GM13976 (cell line): Measurements from ENCODE around the gene FLG.
"Not testable (repeated sequence)": the region's sequence is repeated elsewhere in the genome, so short reads cannot be mapped to it uniquely, and the experiment has no call there.

ENCODE experiments used
- DNase-seq: peaks from one replicate; pipeline ENCODE4 v3.0.0; 2012; ENCODE audit warnings: low spot score
- CTCF ChIP-seq: IDR thresholded peaks from 2 replicates; pipeline ENCODE4 v1.5.1; 2012; ENCODE audit warnings: borderline replicate concordance, mild to moderate bottlenecking; ENCODE audit not compliant: insufficient read depth; ENCODE audit errors: extremely low read depth, missing control alignments, control extremely low read depth
- in situ Hi-C: fragments of 300-500 bp; cut with MboI; formaldehyde crosslinking; loops from one replicate; pipeline ENCODE4 v1.12.0; 2022; ENCODE audit warnings: low sequenced_read_pairs, mixed read lengths, inconsistent platforms; ENCODE audit not compliant: unreplicated experiment

FLG gene

GRCh38 chr1:152313970-152314369, 11.1 kb downstream of the FLG start:
- DNase-seq, result no peak
- in situ Hi-C loops, result no loop called here

GRCh38 chr1:152313319-152313801, 11.7 kb downstream of the FLG start:
- in situ Hi-C loops, result no loop called here
- DNase-seq, result no peak
- TF ChIP-seq CTCF, result no peak

More at GRCh38 chr1:152313970-152314369, 11.1 kb downstream of the FLG start:
- TF ChIP-seq CTCF, result no peak

- in situ Hi-C loops, DNase-seq: not testable (repeated sequence)
Measured at GRCh38 chr1:152312169-152312568, 12.9 kb downstream of the FLG start.

- in situ Hi-C loops, result no loop called here
- no peak for TF ChIP-seq CTCF
- no peak for DNase-seq
Measured at GRCh38 chr1:152309955-152310354, 15.1 kb downstream of the FLG start.

GRCh38 chr1:152309320-152309901, 15.6 kb downstream of the FLG start:
- DNase-seq, in situ Hi-C loops: not testable (repeated sequence)

GRCh38 chr1:152308758-152309157, 16.3 kb downstream of the FLG start:
- DNase-seq, in situ Hi-C loops: not testable (repeated sequence)

GRCh38 chr1:152307970-152308369, 17.1 kb downstream of the FLG start:
- DNase-seq, in situ Hi-C loops: not testable (repeated sequence)

- DNase-seq, in situ Hi-C loops: not testable (repeated sequence)
Measured at GRCh38 chr1:152306123-152306522, 18.9 kb downstream of the FLG start.

GRCh38 chr1:152304773-152305172, 20.3 kb downstream of the FLG start:
- in situ Hi-C loops, DNase-seq: not testable (repeated sequence)

- in situ Hi-C loops, DNase-seq: not testable (repeated sequence)
Measured at GRCh38 chr1:152303139-152303872, 21.7 kb downstream of the FLG start.

GRCh38 chr1:152256394-152256793, 68.6 kb downstream of the FLG start:
- DNase-seq, in situ Hi-C loops: not testable (repeated sequence)
